ENCODE results near the gene GLI2. TPM values are rescaled to one million over a fixed set of nuclear protein-coding genes. Genes with fewer than 3 reads are reported as not detected.

GLI2 gene
- total RNA-seq, 1 experiment from 2014 or later = 0.23 TPM

DNA sequence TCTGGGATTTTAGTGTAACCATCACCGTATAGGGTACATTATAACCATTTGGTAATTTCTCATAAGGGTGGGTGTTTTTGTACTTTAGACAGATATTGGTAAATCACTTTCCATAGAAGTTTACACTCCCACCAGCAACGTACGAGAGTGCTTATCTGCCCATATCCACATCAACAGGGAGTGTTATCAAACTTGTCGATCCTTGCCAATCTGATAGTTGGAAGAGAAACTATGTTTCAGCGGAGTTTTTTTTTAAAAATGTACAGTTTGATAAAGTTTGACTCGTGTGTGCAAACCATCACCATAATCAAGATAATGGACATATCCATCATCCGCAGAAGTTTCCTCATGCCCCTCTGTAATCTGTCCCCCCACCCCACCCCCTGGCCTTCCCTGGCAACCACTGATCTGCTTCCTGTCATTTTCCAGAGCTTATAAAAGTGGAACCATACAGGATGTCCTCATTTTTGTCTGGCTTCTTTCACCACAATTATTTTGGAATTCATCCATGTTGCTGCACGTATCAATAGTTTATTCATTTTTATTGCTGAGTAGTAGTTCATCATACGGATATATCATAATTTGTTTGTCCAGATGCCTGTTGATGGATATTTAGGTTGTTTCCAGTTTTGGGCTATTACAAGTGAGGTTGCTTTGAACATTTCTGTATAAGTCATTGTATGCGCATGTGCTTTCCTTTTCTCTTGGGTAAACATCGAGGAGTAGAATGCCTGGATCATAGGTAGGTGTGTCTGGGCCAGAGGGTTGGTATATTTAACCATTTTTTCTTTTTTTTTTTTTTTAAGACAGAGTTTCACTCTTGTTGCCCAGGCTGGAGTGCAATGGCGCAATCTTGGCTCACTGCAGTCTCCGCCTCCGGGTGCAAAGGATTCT lies 18.6 kb downstream of the GLI2 start:
- DNase-seq (ENCODE audit: low read depth) = no peak

- no peak for DNase-seq (ENCODE audit: low read depth)
These were observed 22.8 kb downstream of the GLI2 start for GRCh38 chr2:120758181-120759144.

DNA sequence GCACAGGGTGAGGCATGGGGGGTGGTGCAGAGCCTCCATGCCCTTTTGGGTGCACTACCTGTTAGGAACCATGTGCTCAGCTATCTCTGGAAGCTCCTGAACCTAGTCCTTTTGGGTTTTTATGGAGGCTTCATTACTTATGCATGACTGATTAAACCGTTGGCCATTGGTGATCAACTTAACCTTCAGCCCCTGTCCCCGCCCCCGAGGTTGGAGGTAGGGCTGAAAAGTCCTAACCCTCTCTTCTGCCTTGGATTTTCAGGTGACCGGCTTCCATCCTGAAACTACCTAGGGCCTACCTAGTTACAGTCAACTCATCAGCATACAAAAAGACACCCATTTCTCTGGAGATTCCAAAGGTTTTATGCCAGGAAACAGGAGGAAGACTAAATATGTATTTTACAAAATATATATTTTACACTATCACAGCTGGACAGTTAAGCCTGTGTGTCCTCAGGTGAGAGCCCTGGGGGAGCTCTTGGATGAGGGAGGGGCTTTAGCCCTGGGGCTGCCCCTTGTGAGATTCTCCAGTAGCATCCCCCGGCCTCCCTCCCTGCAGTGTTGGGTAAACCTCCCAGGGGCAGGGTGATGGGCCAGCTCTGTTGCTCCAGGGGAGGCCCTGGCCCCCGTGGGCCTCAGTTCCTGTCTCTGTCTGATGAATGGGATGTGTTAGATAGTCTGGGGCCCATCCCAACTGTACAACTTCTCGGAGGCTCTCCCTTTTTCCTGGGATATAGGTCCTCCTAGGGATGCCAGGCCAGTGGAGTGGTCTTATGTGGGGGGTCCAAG lies 24.1 kb downstream of the GLI2 start:
- DNase-seq (ENCODE audit: low read depth) = no peak

GRCh38 chr2:120760446-120761135 lies 24.9 kb downstream of the GLI2 start:
- DNase-seq (ENCODE audit: low read depth) = no peak

DNA sequence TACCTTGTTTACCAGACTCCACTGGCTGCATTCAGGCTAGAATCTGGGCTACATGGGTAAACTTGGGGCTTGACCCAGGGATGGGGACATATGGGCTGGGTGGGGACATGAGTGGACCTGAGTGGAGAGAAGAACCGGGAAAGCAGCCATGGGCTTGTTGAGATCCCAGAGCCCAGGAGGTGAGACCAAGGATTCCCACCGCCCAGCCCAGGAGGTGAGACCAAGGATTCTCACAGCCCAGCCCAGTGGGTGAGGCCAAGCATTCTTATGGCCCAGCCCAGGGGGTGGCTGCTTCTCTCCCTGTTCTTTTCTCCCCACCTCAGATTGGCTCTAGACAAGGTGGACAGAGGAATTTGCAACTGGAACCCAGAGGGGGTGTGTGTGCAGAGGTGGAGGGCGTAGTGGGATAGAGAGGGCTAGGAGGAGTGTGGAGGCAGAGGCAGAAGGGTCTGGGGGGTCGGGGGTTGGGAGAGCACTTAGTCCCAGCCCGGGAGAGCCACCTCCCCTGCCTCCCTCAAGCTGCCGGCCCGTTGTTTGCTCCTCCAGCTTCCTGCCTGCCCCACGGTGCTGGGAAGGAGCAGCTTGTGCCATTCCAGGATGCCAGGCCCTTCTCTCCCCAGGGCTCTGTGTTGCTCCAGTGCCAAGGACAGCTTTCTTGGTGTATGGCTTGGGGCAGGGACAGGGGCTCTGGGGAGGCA lies 25.6 kb downstream of the GLI2 start:
- DNase-seq (ENCODE audit: low read depth) = no peak

DNA sequence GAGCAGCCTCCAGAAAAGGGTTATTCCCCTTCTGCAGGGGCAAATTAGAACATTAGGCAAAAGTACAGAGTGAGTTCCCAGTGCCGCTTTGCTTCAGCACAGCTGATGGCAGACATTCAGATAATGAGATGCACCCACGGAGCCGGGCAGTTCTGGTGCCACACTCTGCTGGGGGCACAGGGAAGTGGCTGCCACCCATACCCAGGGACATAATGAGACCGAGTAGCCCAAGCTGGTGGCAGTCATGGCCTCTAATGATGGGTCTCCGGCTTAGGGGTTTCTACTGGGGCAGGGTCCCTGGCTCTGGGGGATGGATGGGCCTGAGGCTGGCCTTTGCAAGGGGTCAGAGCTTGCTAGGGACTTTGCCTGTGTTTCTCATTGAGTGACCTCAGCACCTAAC lies 26.2 kb downstream of the GLI2 start:
- DNase-seq (ENCODE audit: low read depth) = no peak

DNA sequence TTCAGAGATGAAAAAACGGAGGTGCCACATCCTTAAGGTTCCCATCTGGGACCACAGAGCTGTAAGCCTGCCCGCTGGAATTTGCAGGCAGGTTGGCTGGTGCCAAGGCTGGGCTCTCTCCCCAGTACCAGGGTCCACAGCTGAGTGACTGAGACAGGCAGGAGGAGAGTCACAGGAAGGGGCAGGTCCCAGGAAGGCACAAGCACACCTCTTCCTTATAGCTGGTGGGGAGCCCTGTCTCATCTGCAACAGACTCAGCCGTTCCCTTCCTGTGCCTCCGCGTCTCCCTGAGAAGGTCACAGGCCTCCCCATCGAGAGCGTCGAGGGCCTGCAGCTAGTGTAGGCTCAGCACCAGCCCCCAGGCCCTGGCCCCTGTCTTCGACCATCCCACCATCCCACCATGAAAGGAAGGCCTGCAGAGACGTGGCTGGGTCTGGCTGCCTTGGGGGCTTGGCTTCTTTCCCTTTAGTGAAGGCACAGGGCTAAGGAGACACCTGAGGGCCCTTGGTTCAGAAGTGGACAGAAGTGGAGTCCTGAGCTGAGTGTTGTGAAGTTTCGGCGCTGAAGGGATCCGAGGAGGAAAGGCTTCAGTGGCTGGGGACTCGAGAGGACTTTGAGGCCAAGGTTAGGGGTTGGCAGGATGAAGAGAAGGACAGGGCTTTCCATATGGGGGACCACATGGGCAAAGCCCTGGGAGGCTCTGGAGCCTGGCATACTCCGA lies 26.8 kb downstream of the GLI2 start:
- DNase-seq (ENCODE audit: low read depth) = no peak

DNA sequence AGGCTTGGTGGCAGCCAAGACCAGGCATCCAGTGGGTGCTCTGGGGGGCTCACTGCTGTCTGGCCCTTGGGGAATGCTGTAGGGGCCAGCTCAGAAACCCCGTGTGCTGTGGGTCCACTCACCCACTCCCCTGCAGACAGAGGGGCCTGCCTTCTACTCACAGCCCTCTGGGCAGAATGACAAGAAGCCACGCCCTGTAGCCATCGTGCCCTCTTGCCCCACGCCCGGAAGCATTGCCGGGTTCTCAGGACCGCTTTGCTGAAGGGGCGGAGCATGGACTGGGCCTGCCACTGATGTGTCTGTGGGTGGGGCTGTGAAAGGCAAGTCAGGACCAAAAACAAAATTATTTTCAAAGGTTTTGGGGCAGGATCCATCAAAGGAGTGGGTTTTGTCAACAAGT lies 27.8 kb downstream of the GLI2 start:
- no peak for DNase-seq (ENCODE audit: low read depth)

DNA sequence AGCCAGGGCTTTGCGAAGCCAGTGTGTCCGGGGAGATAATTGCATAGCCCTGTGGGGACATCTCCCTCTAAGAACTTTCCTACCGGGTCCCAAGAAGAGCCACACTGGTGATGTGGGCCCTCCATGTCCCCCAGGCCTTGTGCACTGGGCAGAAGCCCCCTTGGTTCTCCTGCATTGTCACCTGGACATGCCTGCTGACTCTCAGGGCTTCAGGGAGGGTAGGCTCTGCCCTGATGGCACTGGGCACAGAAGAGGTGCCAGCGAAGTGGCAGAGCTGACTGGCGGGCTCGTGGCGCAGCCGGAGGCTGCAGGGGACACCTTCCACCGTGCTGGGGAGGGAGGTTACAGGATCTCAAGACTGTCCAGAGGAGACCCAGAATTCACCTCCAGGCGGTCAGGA lies 28.3 kb downstream of the GLI2 start:
- no peak for DNase-seq (ENCODE audit: low read depth)

GRCh38 chr2:120764492-120764891 lies 28.8 kb downstream of the GLI2 start:
- DNase-seq (ENCODE audit: low read depth) = no peak

- no peak for DNase-seq (ENCODE audit: low read depth)
These were observed 29.5 kb downstream of the GLI2 start for GRCh38 chr2:120764991-120765677.

- DNase-seq (ENCODE audit: low read depth) = peak; percentile 54
These were observed 30.2 kb downstream of the GLI2 start for GRCh38 chr2:120765678-120766469.

DNA sequence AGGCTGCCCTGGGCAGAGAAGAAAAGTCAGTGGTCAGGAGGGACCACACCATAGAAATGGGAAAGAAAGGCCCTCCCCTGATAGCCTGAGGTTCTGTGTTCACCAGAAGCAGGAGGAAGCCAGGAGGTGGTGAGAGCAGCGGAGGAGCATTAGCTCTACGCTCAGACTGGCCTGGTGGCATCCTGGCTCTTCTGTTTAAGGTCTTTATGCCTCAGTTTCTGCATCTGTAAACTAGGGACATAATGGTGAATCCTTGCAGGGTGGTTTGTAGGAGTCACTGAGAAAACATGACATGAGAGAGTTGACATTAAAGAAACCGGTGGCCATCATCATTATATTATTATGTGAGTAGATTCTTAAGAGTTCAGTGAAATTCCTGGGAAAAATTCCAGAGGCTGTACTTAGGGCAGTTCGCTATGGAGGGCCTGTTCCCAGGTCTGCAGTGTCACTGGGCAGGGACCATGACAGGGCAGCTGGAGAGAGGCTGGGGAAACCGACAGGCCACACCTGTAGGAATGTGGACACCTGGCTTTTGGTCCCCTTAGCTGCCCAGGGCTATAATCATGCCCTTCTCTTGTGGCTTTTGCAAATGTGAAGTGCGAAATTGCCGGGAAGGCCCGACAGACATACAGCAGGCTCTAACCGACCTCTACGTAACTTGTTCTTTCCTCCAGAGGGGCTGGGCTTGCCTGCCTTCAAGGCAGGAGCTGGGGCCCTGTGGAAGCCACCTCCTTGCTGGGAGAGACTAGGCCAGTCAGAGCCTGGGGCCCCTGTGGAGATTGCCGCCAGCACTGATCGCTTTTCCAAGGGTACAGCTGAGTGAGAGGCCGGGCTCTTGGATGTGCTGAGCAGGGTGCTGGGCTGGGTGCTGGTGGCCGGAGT lies 31.0 kb downstream of the GLI2 start:
- no peak for DNase-seq (ENCODE audit: low read depth)

- no peak for DNase-seq (ENCODE audit: low read depth)
These were observed 31.9 kb downstream of the GLI2 start for GRCh38 chr2:120767486-120768005.

DNA sequence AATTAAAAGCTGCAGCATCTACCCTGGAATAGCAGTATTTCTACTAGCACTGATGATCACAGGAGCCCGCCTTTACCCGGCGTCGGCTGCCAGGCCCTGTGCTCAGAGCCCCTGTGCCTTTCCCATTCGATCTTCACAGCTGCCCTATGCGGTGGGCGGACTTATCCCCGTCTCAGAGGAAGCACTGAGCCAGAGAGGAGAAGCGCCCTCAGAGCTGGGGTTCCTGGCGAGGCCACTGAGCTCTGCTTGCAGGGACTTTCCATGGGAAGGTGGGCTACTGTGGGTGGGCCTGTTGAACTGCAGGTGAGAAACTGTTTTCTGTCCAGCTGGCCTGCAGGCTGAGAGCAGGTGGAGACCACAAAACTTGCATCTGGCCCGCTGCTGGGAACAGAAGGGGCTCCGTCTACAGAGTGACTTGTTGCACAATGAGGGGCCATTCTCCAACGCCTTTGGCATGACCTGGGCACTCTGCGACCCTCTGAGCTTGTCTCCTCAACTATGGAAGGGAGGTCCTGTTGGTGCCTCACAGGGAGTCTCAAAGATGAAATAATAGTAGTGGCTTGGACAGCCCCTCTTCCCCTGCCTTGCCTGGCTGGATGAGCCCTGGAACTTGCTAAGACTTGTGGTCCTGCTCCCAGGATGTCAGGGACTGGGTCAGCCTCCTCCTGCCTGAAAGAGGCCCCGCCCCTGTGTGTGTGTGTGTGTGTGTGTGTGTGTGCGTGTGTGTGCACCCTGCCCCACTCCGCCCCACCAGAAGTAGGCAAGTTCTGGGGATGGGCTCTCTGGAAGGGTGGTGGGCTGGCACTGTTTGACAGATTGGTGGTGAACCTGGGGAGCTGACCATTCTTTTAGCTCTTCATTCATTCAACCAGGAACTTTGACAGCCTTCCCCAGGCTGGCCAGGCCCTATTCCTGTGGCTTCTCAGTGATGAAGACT lies 32.7 kb downstream of the GLI2 start:
- no peak for DNase-seq (ENCODE audit: low read depth)
